ENCODE measurements around the gene SPATA21.

- TF ChIP-seq POLR2A (IDR thresholded peaks at IDR 0.05; ENCODE audit: low read length), result no peak
- TF ChIP-seq GATA1 (IDR thresholded peaks at IDR 0.05; ENCODE audit: low read depth, low read length), result no peak
These were observed 4.2 kb downstream of the SPATA21 start for GRCh38 chr1:16433030-16433429.
